Activated CD4-positive, alpha-beta T cell treated with anti-CD3 and anti-CD28 coated beads, Interleukin-2, amount 10 ng/mL, durations not matched to agents 24 days and 14 days (primary cell): ENCODE measurements around the gene ALG12. TPM values are rescaled to one million over a fixed set of nuclear protein-coding genes. Genes with fewer than 3 reads are reported as not detected.

Source experiments
- DNase-seq: peaks from one replicate; pipeline ENCODE4 v3.0.0; 2022
- H3K27ac Mint-ChIP-seq: one replicate; pipeline ENCODE4 v1.8.0; 2022; ENCODE audit warnings: mild to moderate bottlenecking, mixed read lengths
- H3K27me3 Mint-ChIP-seq: one replicate; pipeline ENCODE4 v1.8.0; 2022; ENCODE audit warnings: mixed read lengths
- H3K36me3 Mint-ChIP-seq: one replicate; pipeline ENCODE4 v1.8.0; 2022; ENCODE audit warnings: low read depth, mild to moderate bottlenecking, mixed read lengths
- H3K4me1 Mint-ChIP-seq: one replicate; pipeline ENCODE4 v1.8.0; 2021; ENCODE audit warnings: mixed read lengths
- H3K4me3 Mint-ChIP-seq: one replicate; pipeline ENCODE4 v1.8.0; 2022; ENCODE audit warnings: mild to moderate bottlenecking, moderate library complexity, mixed read lengths
- H3K9me3 Mint-ChIP-seq: one replicate; pipeline ENCODE4 v1.8.0; 2021; ENCODE audit warnings: mixed read lengths
- intact Hi-C: fragments of 100-400 bp; cut with micrococcal nuclease; formaldehyde crosslinking; loops from one replicate; pipeline ENCODE4 v1.15.1; 2023
- total RNA-seq: library from RNA; stranded (reverse); gene quantifications from 2 replicates; pipeline ENCODE4 v1.2.3, GENCODE V29; 2022

ALG12 gene
- total RNA-seq, 1 donor from 2014 or later, result 17.9 TPM

DNA sequence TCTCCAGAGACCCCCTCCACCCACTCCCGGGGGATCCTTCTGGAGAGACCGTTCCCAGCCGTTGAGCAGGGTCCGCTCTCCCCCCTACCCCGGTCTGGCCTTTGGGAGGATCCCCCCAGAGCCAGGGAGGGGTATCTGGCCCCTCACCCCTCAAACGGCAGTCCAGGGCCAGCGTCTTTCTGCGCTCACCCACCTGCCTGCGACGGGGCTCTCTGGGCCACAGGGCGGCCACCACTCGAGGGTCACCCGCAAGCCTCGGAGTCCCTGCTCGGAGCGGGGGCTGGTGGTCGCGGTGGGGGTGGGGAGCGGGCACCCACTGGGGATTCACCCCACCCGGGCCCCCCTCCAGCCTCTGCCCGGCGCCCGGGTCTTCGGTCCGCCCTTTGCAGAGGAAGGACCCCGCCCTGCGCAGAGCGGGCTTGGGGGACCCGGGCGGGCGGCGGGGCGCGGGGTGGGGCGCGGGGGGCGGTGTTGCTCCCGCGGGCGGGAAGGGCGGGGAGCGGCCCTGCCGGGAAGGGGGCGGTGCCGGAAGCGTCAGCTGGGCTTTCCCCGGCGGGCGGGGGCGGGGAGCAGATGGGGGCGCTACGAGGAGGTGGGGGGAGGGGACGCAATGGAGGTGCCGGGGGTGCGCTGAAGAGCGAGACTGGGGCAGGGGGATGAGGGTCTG is 16.8 kb upstream of the ALG12 start:
- H3K27ac Mint-ChIP-seq, result peak overlapping the region; percentile 85
- H3K4me1 Mint-ChIP-seq, result peaks cover 29% of the 10 kb centered on the region

DNA sequence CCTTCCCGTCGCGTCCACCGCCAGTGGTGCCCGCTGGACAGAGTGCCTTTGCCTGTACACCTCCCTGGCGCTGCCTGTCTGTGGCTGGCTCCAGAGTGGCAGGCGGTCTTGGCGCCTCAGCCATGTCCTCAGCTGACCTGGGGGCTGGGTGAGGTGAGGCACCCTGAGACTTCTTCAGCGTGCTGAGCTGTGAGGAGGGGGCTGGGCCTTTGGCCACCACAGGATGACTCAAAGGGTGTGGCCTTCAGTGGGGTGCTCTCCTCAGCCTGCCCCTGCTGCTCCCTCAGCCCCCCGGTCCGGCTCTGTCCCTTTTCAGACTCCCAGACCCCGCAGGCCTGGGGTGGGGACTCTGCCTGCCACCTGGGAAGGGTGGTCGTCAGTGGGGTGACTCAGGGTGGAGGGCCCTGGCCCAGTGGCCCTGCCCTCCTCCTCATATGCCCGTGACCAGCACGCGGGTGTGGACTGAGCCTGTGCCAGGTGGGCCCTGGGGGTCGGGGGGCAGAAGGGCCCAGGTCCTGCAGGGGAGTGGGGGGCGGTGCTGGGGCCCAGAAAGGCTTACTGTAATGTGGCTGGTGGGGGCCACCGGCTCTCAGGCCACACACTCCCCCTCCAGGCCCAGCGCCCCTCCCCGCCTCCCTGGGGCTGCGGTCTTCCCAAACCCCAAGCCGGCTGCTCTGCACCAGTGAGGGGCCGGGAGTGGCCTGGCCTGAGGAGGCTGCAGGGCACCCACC is 16.1 kb upstream of the ALG12 start:
- Mint-ChIP-seq H3K9me3 (no peaks in the 10 kb centered on the region), H3K27ac (peak overlapping the region; percentile 78), H3K4me3 (peak overlapping the region; percentile 79), H3K36me3 (peaks cover 2% of the 10 kb centered on the region), H3K27me3 (no peaks in the 10 kb centered on the region), H3K4me1 (peaks cover 27% of the 10 kb centered on the region)
- intact Hi-C loops, result loop anchor here (5.0 kb wide), 3 partner anchors 83 to 268 kb away; partner anchors contain the start of gene SELENOO
- peak; percentile 78 for DNase-seq

More for the DNA sequence above, 16.8 kb upstream of the ALG12 start:
- Mint-ChIP-seq H3K36me3 (peaks cover 2% of the 10 kb centered on the region), H3K9me3 (no peaks in the 10 kb centered on the region), H3K27me3 (no peaks in the 10 kb centered on the region), H3K4me3 (peak overlapping the region; percentile 79)
- intact Hi-C loops, result loop anchor here (5.0 kb wide), 4 partner anchors 82 to 267 kb away; partner anchors contain the start of genes SELENOO and TRABD
- DNase-seq, result peak; percentile 97

DNA sequence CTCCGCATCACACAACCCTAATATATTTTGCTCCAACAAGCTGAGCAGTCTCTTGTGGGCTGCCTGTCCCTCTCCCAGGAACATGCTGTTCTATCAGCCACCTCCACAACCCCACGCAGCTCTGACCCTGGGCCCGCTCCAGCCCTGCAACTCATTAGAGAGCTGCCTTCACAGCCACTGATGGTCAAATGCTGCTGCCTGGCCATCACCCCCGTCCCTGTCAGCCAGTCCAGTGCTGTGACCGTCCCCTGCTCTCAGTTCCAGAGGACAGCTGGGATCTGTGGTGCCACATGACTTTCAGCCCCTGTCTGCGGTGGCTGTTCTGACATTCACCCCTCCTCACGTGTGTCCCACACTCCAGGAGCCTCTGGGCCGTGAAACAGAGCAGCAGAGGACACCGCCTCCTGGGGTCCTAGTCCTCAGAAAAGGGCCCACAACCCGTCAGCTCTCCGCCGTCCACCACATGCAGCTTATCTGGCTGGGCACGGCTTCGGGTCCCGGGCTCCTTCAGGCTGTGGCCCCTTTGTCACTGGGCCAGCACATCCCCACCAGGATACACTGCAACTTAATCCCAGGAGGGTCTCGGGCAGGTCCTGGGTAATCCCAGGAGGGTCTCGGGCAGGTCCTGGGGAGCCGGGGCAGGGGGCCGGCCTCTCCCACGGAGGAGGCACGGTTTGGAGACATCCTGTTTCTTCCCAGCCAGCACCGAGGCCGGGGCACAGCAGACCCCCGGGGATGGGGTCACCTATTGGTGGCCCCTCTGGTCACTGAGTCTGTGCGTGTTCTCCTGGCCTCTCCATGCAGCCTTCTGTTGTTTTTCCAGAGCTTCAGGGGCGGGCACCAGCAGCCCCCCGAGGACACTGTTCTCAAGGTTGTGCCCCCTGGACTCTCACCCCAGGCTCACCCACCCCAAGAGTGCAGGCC is 15.3 kb upstream of the ALG12 start:
- Mint-ChIP-seq H3K27me3 (no peaks in the 10 kb centered on the region), H3K4me3 (peak overlapping the region; percentile 79), H3K9me3 (no peaks in the 10 kb centered on the region), H3K4me1 (peaks cover 27% of the 10 kb centered on the region), H3K27ac (peak overlapping the region; percentile 81), H3K36me3 (peaks cover 2% of the 10 kb centered on the region)
- intact Hi-C loops, result loop anchor here (5.0 kb wide), 3 partner anchors 84 to 269 kb away; partner anchors contain the start of gene SELENOO
- no peak for DNase-seq

DNA sequence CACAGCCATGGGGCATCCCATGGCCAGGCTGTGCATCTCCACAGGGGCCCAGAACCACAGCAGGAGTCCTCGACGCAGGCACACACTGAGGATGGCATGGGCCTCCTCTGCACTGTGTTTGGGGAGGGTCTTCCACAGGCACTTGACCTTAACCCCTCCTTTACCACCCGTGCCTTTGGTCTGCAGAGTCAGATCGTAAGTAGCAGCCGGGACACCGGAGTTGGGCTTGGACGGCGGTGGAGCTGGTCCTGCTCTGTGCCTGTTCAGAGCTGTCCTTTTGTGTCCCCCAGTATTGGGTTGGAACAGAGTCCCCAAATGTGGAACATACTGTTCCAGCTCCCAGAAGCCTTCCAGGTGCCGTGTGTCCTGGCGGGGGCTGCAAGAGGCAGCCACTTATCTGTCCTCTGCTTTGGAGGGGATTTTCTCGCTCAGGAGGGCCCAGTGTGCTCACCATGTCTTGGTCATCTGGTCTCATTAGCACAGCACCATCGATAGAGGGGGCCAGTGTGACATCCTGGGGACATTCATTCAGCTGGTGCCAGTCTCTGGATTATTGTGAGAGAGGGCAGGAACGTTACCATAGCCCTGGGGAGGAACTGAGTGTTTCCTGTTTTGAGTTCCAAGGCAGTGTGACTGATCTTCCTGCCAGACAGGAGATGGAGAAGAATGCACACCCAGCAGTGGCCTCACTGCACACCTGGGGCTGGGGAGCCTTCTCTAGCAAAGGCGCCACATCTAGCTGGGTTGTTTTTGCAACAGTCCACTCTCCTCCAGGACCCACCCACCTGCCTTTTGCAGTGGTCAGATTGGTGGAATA is 12.6 kb upstream of the ALG12 start:
- Mint-ChIP-seq H3K36me3 (peaks cover 9% of the 10 kb centered on the region), H3K9me3 (no peaks in the 10 kb centered on the region), H3K27ac (peak overlapping the region; percentile 79), H3K4me3 (peak overlapping the region; percentile 58), H3K4me1 (peaks cover 33% of the 10 kb centered on the region), H3K27me3 (no peaks in the 10 kb centered on the region)
- DNase-seq, result peak; percentile 81
- intact Hi-C loops, result loop anchor here (1.0 to 5.0 kb wide), 4 partner anchors 62 to 271 kb away; partner anchors contain the start of gene SELENOO

DNA sequence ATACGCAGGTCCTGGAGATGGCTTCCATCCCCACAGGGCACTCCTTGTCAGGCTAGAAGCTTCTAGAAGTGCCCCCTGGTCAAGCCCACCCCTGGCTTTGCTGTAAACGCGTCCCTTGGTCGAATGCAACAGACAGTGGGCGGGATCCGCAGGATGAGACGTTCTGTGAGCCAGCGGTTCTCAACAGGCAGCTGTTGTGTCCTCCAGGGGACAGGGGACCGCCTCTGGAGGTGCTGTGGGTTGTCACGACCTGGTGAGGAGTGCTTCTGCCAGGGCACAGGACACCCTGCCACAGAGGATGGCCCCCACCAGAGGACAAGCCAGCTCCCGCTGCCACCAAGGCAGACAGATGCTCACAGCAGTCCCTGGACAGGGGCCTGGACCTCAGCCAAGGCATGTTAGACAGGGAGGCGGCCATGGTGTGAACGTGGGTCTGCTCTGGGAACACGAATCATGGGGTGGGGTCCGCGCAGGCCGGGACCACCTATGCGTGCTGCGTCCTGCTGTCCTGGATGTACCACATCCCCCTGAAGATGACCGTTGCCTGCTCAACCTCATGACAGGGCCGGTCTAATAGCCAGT is 11.8 kb upstream of the ALG12 start:
- Mint-ChIP-seq H3K27me3 (no peaks in the 10 kb centered on the region), H3K4me3 (no peak overlapping the region), H3K27ac (no peak overlapping the region), H3K4me1 (peaks cover 39% of the 10 kb centered on the region), H3K9me3 (no peaks in the 10 kb centered on the region), H3K36me3 (peaks cover 15% of the 10 kb centered on the region)
- DNase-seq, result no peak
- intact Hi-C loops, result loop anchor here (1.0 to 5.0 kb wide), 5 partner anchors 87 to 272 kb away; partner anchors contain the start of gene SELENOO

DNA sequence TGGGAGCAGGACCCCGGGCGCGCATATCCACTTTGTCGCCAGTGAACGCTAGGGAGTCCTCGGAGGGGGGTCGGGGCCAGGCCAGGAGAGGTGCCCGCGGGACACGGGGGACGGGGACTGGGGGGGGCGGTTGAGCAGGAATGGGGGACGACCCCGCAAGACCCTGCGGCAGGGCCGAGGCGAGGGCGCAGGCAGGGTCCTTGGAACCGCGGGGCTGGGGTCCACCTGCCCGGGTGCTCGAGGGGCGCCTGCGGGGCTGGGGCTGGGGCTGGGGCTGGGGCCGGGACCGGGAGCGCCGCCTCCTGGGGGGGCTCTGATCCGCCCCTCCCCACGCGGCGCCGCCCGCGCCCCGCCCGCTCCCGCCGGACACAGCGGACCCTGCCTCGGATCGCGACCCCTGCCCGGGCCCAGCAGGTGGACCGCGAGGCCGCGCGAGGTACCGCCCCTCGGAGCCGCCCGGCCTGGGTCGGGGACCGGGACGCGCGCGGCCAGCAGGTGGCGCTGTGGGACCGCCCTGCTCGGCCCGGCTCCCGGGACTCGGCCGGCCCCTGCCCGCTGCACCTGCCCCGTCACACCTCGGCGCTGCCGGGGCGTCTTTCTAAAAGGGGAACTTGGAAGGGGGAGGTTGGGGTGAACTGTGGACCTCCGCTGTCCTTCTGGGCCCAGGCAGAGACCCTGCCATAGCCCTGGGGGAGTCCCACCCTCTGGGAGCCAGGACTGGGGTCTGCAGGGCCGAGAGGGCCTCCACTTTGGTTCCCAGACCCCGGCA is 11.2 kb upstream of the ALG12 start:
- Mint-ChIP-seq H3K36me3 (peaks cover 16% of the 10 kb centered on the region), H3K9me3 (no peaks in the 10 kb centered on the region), H3K27me3 (no peaks in the 10 kb centered on the region), H3K4me3 (no peak overlapping the region), H3K27ac (no peak overlapping the region), H3K4me1 (peaks cover 40% of the 10 kb centered on the region)
- DNase-seq, result peak; percentile 95
- intact Hi-C loops, result loop anchor here (1.0 to 5.0 kb wide), 2 partner anchors 101 to 263 kb away; no protein-coding TSS in a partner anchor

DNA sequence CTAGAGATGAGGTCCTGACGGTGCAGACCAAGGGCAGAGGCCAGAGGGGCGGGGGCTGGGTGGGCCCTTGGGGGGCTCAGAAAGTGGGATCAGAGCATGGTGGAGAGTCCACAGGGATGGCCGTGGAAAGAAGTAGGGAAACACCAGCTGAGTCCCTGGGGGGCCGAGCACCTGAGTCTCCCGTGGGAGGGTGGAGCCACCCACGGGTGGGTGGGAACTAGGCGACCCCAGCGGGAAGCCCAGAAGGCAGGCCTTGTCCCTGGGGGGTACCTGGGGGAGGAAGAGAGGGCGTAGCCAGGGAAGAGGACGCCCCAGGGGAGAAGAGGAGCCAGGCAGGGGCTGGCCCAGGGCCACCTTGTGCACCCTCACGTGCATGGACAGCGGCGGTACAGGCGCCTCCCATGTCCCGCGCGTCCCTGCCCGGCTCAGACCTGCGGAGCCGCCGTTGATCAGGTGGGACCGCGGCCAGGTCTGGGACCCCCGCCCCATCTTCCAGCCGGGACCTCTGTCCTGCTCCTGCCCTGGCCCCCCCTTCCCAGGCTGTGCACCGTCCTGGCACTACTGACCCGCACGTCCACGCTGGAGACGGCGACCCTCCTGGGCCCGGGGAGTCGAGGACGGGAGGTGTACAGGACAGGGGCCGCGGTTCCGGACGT is 10.4 kb upstream of the ALG12 start:
- Mint-ChIP-seq H3K9me3 (no peaks in the 10 kb centered on the region), H3K36me3 (peaks cover 16% of the 10 kb centered on the region), H3K27ac (no peak overlapping the region), H3K4me3 (peak overlapping the region; percentile 21), H3K27me3 (no peaks in the 10 kb centered on the region), H3K4me1 (peaks cover 38% of the 10 kb centered on the region)
- intact Hi-C loops, result loop anchor here (1.0 to 5.0 kb wide), 2 partner anchors 102 to 264 kb away; no protein-coding TSS in a partner anchor
- no peak for DNase-seq

DNA sequence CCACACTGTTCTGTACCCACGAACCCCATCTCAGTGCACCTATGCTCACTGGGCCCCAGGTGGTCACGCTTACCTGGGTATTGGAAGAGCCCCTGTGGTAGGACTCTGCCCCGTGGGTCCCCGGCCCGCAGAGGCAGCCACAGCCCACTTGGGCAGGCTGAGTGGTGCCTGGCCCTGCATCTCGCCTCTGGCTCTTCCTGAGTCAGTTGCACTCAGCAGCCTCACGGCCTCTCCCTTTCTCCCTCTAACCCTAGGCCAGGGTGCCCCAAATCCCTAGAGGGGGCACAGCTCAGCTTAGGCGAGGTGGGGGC is 9.9 kb upstream of the ALG12 start:
- no peak overlapping the region for H3K27ac Mint-ChIP-seq
- peak overlapping the region; percentile 21 for H3K4me3 Mint-ChIP-seq
- no peaks in the 10 kb centered on the region for H3K27me3 Mint-ChIP-seq
- peaks cover 37% of the 10 kb centered on the region for H3K4me1 Mint-ChIP-seq
- intact Hi-C loops, result loop anchor here (5.0 kb wide), 1 partner anchor 264 kb away; no protein-coding TSS in a partner anchor
- H3K9me3 Mint-ChIP-seq, result no peaks in the 10 kb centered on the region
- peaks cover 17% of the 10 kb centered on the region for H3K36me3 Mint-ChIP-seq
- DNase-seq, result no peak

DNA sequence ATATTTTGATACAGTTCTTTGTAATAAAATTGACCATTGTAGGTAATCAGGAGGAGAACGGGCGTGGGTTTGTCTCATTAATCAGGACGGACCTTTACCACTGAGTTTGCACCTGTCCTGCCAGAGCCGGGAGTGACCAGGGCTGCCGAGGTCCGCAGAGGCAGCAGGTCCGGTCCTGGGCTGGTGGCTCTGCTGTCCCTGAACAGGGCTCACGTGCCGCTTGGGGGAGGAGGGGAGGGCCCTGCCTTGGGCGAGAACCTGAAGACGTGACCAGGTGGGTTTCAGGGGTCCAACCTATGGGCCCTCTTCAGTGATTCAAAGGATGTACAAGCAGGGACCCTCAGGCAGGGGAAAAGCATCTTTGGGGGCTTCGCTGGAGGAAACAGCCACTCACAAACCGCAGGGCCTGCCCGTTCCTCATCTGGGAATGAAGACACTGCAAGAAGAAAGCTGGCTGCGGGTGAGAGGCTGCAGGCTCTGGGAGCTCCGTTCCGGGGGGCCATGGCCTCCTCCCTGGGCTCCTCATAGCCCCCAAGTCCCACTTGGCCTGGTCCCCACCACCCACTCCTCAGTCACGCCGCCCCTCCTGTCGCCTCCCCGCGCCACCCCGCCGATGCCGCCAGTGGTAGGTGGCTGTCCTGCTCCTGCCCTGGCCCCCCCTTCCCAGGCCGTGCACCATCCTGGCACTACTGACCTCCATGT is 9.4 kb upstream of the ALG12 start:
- peak overlapping the region; percentile 45 for H3K4me3 Mint-ChIP-seq
- intact Hi-C loops, result loop anchor here (5.0 kb wide), 1 partner anchor 265 kb away; no protein-coding TSS in a partner anchor
- H3K9me3 Mint-ChIP-seq, result no peaks in the 10 kb centered on the region
- H3K4me1 Mint-ChIP-seq, result peaks cover 33% of the 10 kb centered on the region
- no peaks in the 10 kb centered on the region for H3K27me3 Mint-ChIP-seq
- peak overlapping the region; percentile 86 for H3K27ac Mint-ChIP-seq
- peaks cover 17% of the 10 kb centered on the region for H3K36me3 Mint-ChIP-seq
- DNase-seq, result no peak

DNA sequence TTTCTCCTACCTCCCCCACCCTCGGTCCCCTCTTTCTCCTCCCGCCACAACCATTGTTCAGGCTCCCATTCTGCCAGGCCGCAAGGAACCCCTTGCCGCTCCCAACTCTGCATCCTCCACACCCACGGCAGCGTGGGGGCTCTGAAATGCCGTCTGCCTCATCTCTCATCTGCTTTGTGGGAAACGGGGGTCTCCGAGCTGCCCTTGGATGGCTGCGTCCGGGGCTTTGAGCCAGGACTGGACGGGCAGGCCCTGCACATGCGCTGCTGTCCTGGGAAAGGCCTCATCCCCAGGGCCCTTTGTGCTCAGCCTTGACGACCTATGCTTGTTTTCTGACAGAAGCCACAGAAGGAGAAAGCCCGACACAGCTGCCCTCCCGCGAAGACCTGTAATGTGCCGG is 8.7 kb upstream of the ALG12 start:
- DNase-seq, result no peak
- H3K36me3 Mint-ChIP-seq, result peaks cover 22% of the 10 kb centered on the region
- intact Hi-C loops, result loop anchor here (5.0 kb wide), 1 partner anchor 265 kb away; no protein-coding TSS in a partner anchor
- H3K9me3 Mint-ChIP-seq, result no peaks in the 10 kb centered on the region
- H3K4me1 Mint-ChIP-seq, result peaks cover 33% of the 10 kb centered on the region
- H3K4me3 Mint-ChIP-seq, result peak overlapping the region; percentile 45
- H3K27me3 Mint-ChIP-seq, result no peaks in the 10 kb centered on the region
- H3K27ac Mint-ChIP-seq, result peak overlapping the region; percentile 86

DNA sequence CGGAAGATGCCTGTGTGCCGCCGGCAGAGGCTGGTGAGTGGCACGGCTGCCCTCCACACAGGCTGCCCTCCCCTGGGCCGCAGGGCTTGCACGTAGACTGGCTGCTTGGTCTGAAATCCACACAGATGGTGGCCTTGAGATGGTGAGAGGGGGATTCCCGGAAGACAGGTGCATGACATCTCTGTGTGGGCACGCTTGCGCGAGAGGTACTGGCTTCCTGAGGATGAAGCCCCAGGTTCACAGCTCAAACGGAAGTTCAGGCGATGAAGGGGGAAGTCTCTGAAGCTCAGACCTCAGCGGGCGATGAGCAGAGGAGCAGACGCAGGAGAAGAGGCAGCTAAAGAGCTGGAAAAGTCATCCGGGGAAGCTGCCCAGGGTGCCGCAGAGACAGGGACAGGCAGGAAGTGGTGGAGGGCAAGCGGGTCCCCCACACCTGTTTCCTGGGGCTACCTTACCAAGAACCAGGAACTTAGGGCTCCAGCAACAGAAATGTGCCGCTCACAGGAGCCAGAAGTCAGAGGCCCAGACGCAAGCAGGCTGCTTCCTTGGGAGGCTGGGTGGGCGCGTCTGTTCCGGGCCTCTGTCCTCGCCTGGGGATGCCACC is 7.4 kb upstream of the ALG12 start:
- Mint-ChIP-seq H3K27ac (peak overlapping the region; percentile 97), H3K27me3 (no peaks in the 10 kb centered on the region), H3K9me3 (no peaks in the 10 kb centered on the region), H3K4me1 (peaks cover 23% of the 10 kb centered on the region), H3K36me3 (peaks cover 26% of the 10 kb centered on the region), H3K4me3 (peak overlapping the region; percentile 85)
- peak; percentile 89 for DNase-seq
- intact Hi-C loops, result loop anchor here (5.0 kb wide), 1 partner anchor 267 kb away; no protein-coding TSS in a partner anchor
